AG04450 (cell line): ENCODE measurements around the gene TMEM37. TPM values are rescaled to one million over a fixed set of nuclear protein-coding genes. Genes with fewer than 3 reads are reported as not detected.

Source experiments
- CTCF ChIA-PET: fragments of 300-600, 350-600 bp; formaldehyde crosslinking; extraction: SDS; loops from one replicate; lab custom pipeline; 2022; ENCODE audit warnings: antibody characterized with exemption, inconsistent platforms; lab: Charles Lee
- POLR2A ChIA-PET: fragments of 350-600 bp; formaldehyde crosslinking; extraction: SDS; loops from one replicate; lab custom pipeline; 2021; ENCODE audit warnings: antibody characterized with exemption, inconsistent platforms; lab: Yijun Ruan, JAX
- DNase-seq: peaks from one replicate; pipeline ENCODE4 v3.0.0-alpha.2; 2011; ENCODE audit warnings: low read depth, low spot score
- H3K27ac ChIP-seq: one replicate; pipeline ENCODE4 v1.5.1; 2012; ENCODE audit warnings: low read depth, low read length, control low read depth
- H3K27me3 ChIP-seq: one replicate; pipeline ENCODE4 v1.6.0; 2012; ENCODE audit warnings: low read length; ENCODE audit not compliant: control insufficient read depth, insufficient read depth
- H3K4me3 ChIP-seq: 2 replicates; pipeline ENCODE4 v1.5.1; 2011; ENCODE audit warnings: mild to moderate bottlenecking, low read depth, low read length, control low read depth
- H3K9me3 ChIP-seq: 2 replicates; pipeline ENCODE4 v1.5.1; 2012; ENCODE audit warnings: low read length; ENCODE audit not compliant: control insufficient read depth, insufficient read depth
- polyA plus RNA-seq: library from polyadenylated mRNA; depleted of rRNA; stranded (reverse); fragments of >200 nt; gene quantifications from 2 replicates; pipeline ENCODE4 v1.2.3, GENCODE V29; 2011
- TF ChIP-seq, protein P1 (sequence below): IDR thresholded peaks from 2 replicates; pipeline ENCODE4 v1.5.1; 2011; ENCODE audit warnings: low read depth, low read length, control low read depth, inconsistent platforms

TMEM37 gene
- polyA plus RNA-seq, 1 experiment, result 0.98 TPM

DNA sequence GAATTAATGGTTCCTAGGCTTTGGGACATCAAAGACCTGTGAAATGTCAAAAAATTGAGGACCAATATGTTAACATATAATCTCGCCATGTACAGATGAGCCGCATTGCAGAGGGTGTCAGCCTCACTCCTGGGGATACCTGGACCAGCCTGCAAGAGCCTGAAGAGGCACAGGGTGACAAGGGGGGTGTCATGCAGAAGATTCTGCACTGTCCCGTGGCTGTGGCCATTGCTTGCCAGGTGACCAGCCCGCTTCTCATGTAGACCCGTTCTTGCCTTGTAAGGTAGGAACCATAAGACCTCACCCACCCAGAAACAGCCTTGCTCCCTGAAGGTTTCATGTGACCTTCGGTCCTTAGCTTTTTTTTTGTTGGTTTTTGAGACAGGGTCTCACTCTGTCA is 37.5 kb downstream of the TMEM37 start:
- TF ChIP-seq, protein P1, sequence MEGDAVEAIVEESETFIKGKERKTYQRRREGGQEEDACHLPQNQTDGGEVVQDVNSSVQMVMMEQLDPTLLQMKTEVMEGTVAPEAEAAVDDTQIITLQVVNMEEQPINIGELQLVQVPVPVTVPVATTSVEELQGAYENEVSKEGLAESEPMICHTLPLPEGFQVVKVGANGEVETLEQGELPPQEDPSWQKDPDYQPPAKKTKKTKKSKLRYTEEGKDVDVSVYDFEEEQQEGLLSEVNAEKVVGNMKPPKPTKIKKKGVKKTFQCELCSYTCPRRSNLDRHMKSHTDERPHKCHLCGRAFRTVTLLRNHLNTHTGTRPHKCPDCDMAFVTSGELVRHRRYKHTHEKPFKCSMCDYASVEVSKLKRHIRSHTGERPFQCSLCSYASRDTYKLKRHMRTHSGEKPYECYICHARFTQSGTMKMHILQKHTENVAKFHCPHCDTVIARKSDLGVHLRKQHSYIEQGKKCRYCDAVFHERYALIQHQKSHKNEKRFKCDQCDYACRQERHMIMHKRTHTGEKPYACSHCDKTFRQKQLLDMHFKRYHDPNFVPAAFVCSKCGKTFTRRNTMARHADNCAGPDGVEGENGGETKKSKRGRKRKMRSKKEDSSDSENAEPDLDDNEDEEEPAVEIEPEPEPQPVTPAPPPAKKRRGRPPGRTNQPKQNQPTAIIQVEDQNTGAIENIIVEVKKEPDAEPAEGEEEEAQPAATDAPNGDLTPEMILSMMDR, result no peak
- no peak overlapping the region for H3K27ac ChIP-seq
- H3K4me3 ChIP-seq, result no peak overlapping the region
- no peaks in the 10 kb centered on the region for H3K27me3 ChIP-seq
- no peaks in the 10 kb centered on the region for H3K9me3 ChIP-seq
- CTCF ChIA-PET, result interaction anchor here (0.8 to 1.2 kb wide), 2 partner anchors 10 to 458 kb away, joined by 3 read pairs; no protein-coding TSS in a partner anchor
- DNase-seq, result no peak
- POLR2A ChIA-PET, result no interaction called here

DNA sequence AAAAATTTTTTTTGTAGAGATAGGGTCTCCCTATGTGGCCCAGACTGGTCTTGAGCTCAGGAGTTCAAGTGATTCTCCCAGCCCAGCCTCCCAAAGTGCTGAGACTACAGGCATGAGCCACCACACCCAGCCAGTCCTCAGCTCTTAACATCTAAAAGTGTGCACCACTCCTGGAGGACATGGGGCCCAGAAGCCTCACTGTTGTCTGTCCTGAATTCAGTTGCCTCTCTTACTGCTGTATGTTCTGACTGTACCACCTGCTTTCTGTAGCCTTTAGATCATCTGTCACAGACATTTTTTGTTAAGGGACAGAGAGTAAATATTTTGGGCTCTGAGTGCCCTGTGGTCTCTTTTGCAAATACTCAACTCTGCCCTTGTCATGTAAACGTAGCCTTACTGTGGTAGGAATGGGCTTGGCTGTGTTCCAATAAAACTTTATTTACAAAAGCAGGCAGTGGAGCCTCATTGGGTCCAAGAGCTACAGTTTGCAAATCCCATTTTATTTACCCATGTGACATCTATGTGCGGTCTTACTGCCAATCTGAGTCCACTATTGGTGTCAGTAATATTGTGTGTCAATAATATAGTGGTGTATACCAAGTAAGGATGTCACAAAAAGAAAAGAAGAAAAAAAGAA is 38.1 kb downstream of the TMEM37 start:
- no peak overlapping the region for H3K27ac ChIP-seq
- CTCF ChIA-PET, result interaction anchor here (0.8 to 1.2 kb wide), 2 partner anchors 10 to 459 kb away, joined by 3 read pairs; no protein-coding TSS in a partner anchor
- no peak overlapping the region for H3K4me3 ChIP-seq
- TF ChIP-seq, protein P1, result no peak
- DNase-seq, result no peak
- no peaks in the 10 kb centered on the region for H3K9me3 ChIP-seq
- H3K27me3 ChIP-seq, result no peaks in the 10 kb centered on the region
- POLR2A ChIA-PET, result no interaction called here

DNA sequence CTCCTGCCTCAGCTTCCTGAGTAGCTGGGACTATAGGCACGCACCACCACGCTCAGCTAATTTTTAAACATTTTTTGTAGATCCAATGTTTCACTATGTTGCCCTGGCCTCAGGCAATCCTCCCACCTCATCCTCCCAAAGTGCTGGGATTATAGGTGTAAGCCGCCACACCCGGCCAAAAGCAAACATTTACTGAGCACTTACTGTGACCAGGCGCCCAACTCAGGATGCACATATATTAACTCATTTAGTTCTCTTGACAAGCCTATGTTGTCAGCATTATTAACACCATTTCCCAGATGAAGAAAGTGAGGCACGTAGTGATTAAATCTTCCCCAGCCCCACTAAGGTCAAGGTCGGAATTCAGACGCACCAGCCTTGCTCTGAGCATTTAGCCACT is 41.1 kb downstream of the TMEM37 start:
- TF ChIP-seq, protein P1, result no peak
- Histone ChIP-seq H3K27me3 (no peaks in the 10 kb centered on the region), H3K9me3 (no peaks in the 10 kb centered on the region), H3K27ac (no peak overlapping the region), H3K4me3 (no peak overlapping the region)
- DNase-seq, result no peak
- ChIA-PET POLR2A (no interaction called here), CTCF (no interaction called here)

DNA sequence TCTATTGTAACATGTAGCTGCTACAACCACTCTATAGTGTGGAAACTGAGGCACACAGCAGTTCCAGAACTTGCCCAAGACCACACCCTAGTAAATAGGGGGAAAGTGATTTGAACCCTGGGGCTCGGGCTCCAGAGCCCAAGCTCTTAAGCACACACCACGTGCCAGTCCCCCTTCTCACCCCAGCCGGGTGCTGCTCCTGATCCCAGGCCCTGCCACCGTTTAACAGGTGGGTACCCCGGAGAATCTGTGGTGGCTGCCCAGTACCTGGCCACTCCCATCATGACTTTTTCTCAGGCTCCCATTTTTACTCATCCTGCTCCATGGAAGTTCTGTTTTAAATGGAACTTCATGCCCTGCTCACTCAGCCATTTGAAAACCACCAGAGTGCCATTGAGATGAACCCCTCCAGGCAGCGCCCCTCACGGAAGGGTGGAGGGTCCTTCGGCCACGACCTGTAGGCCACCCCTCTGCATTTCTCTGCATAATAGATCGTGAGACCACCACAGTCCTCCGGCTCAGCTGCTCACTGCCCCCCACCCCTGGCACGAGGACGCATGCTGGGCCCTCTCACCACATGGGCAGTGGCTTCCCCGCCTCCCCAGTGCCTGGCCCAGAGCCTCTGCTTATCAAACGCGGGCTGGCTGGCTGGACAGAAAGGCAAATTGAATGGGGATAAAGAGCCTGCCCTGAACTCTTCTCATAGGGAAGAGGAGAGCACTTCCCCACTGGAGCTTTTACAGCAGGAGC is 42.1 kb downstream of the TMEM37 start:
- ChIA-PET POLR2A (no interaction called here), CTCF (interaction anchor here (3.9 kb wide), 1 partner anchor 68 kb away, joined by 35 read pairs; no protein-coding TSS in a partner anchor)
- TF ChIP-seq, protein P1, result no peak
- no peak overlapping the region for H3K4me3 ChIP-seq
- no peaks in the 10 kb centered on the region for H3K27me3 ChIP-seq
- DNase-seq, result no peak
- H3K27ac ChIP-seq, result no peak overlapping the region
- no peaks in the 10 kb centered on the region for H3K9me3 ChIP-seq
